AG09319 (cell line): ENCODE measurements around the gene ARFRP1.

Experiments used
- DNase-seq: peaks from one replicate; pipeline ENCODE4 v3.0.0-alpha.2; 2010; ENCODE audit warnings: low read depth; ENCODE audit errors: extremely low read depth
- CTCF ChIP-seq: IDR thresholded peaks from 2 replicates; pipeline ENCODE4 v1.5.1; 2011; ENCODE audit warnings: low read depth, mild to moderate bottlenecking, inconsistent platforms, low read length, moderate library complexity

The ARFRP1 gene

GRCh38 chr20:63742381-63743024 lies 34.7 kb upstream of the ARFRP1 start:
- DNase-seq = no peak

GRCh38 chr20:63741676-63742380 lies 34.1 kb upstream of the ARFRP1 start:
- TF ChIP-seq CTCF = no peak
- DNase-seq = no peak

More at GRCh38 chr20:63742381-63743024, 34.7 kb upstream of the ARFRP1 start:
- no peak for TF ChIP-seq CTCF

GRCh38 chr20:63741354-63741675 lies 33.5 kb upstream of the ARFRP1 start:
- no peak for TF ChIP-seq CTCF
- no peak for DNase-seq

- peak; percentile 85 for DNase-seq
- TF ChIP-seq CTCF = peak; percentile 10
These were observed 33.0 kb upstream of the ARFRP1 start for GRCh38 chr20:63740627-63741353.

GRCh38 chr20:63740070-63740626 lies 32.4 kb upstream of the ARFRP1 start:
- TF ChIP-seq CTCF = no peak
- DNase-seq = no peak

- DNase-seq = peak; percentile 48
- TF ChIP-seq CTCF = no peak
These were observed 31.6 kb upstream of the ARFRP1 start, which contains the start of gene SLC2A4RG for GRCh38 chr20:63739130-63740069. TSS of gene SLC2A4RG (plus strand) at chr20:63739776. CDS start at chr20:63739913, 137 bp downstream.
